Epidermal melanocyte (primary cell): Measurements from ENCODE around the gene FLT3LG.
"Not testable (repeated sequence)": the region's sequence is repeated elsewhere in the genome, so short reads cannot be mapped to it uniquely, and the experiment has no call there.

Experiments
- DNase-seq: peaks from one replicate; pipeline ENCODE4 v3.0.0; 2011; ENCODE audit warnings: low spot score; ENCODE audit not compliant: insufficient read length

The FLT3LG gene

GRCh38 chr19:49461130-49461529, 12.9 kb upstream of the FLT3LG start:
- not testable (repeated sequence) for DNase-seq

- no peak for DNase-seq
Measured at GRCh38 chr19:49461656-49462055, 12.4 kb upstream of the FLT3LG start.

- no peak for DNase-seq
Measured at GRCh38 chr19:49462492-49462891, 11.5 kb upstream of the FLT3LG start.

- no peak for DNase-seq
Measured at GRCh38 chr19:49463960-49464740, 9.9 kb upstream of the FLT3LG start.

- no peak for DNase-seq
Measured at GRCh38 chr19:49465371-49465770, 8.6 kb upstream of the FLT3LG start.

GRCh38 chr19:49468199-49468598, 5.8 kb upstream of the FLT3LG start:
- DNase-seq = no peak

- DNase-seq = no peak
Measured at GRCh38 chr19:49468746-49469447, 5.1 kb upstream of the FLT3LG start.

GRCh38 chr19:49469828-49470614, 4.0 kb upstream of the FLT3LG start:
- no peak for DNase-seq

- no peak for DNase-seq
Measured at GRCh38 chr19:49470615-49470978, 3.4 kb upstream of the FLT3LG start.

GRCh38 chr19:49472936-49473335, 1.1 kb upstream of the FLT3LG start:
- DNase-seq = no peak

GRCh38 chr19:49473501-49473867, 531 bp upstream of the FLT3LG start:
- not testable (repeated sequence) for DNase-seq

- DNase-seq = no peak
Measured at GRCh38 chr19:49474542-49474924, 518 bp downstream of the FLT3LG start.

GRCh38 chr19:49475191-49475917, 1.3 kb downstream of the FLT3LG start:
- DNase-seq = no peak

- DNase-seq = no peak
Measured at GRCh38 chr19:49475995-49476880, 2.2 kb downstream of the FLT3LG start.

GRCh38 chr19:49479975-49480628, 6.1 kb downstream of the FLT3LG start:
- no peak for DNase-seq

- no peak for DNase-seq
Measured at GRCh38 chr19:49481020-49481683, 7.1 kb downstream of the FLT3LG start.

- no peak for DNase-seq
Measured at GRCh38 chr19:49486232-49486631, 12.2 kb downstream of the FLT3LG start.

GRCh38 chr19:49486710-49487276, 12.8 kb downstream of the FLT3LG start:
- DNase-seq = no peak
